Prostate gland (tissue), 2 donors: ENCODE data around the gene ENOX2. TPM values are rescaled to one million over a fixed set of nuclear protein-coding genes. Genes with fewer than 3 reads are reported as not detected.

Experiments
- DNase-seq: peaks from one replicate; pipeline ENCODE4 v3.0.0-alpha.2; 2019; ENCODE audit warnings: low spot score
- H3K27ac ChIP-seq, 2 donors: fragments of 200-600 bp; sonication (generic); 2 replicates each; pipeline ENCODE4 v1.5.1; 2017 to 2019
- H3K27me3 ChIP-seq: fragments of 200-600 bp; sonication (generic); replicated peaks from 2 replicates; pipeline ENCODE4 v1.5.1; 2019; ENCODE audit not compliant: insufficient read depth
- H3K36me3 ChIP-seq, 2 donors: fragments of 200-600 bp; sonication (generic); 1 replicate in 1 of 2; 2 replicates in 1 of 2; pipeline versions ENCODE4 v1.5.1 to v1.8.1; 2017 to 2019
- H3K4me1 ChIP-seq: fragments of 200-600 bp; sonication (generic); replicated peaks from 2 replicates; pipeline ENCODE4 v1.5.1; 2019
- H3K4me3 ChIP-seq, 2 donors: fragments of 200-600 bp; sonication (generic); 2 replicates each; pipeline ENCODE4 v1.5.1; 2017 to 2019
- H3K9me3 ChIP-seq: fragments of 200-600 bp; sonication (generic); 2 replicates; pipeline ENCODE4 v1.5.1; 2017
- CTCF ChIP-seq, 4 experiments: fragments of 200-600 bp in 2 of 4; fragments of 450-650 bp in 2 of 4; sonication (generic) in 2 of 4; IDR thresholded peaks; 1 replicate in 3 of 4; 2 replicates in 1 of 4; pipeline ENCODE4 v1.5.1; 2016 to 2019; ENCODE audit warnings: antibody characterized with exemption in 4 of 4, mild to moderate bottlenecking in 2 of 4, moderate library complexity in 2 of 4
- POLR2A ChIP-seq: fragments of 450-650 bp; IDR thresholded peaks from one replicate; pipeline ENCODE4 v1.6.1; 2016; ENCODE audit warnings: antibody characterized with exemption, mild to moderate bottlenecking
- POLR2AphosphoS5 ChIP-seq: sonication (generic); formaldehyde crosslinking; IDR thresholded peaks from one replicate; pipeline ENCODE4 v1.6.1; 2017; ENCODE audit warnings: antibody characterized with exemption
- WGBS: methylation state at CpG from one replicate; pipeline ENCODE4 v1.1.5; 2018; 5-methylcytosine and 5-hydroxymethylcytosine counted together
- intact Hi-C: fragments of 100-400 bp; cut with DNase I; formaldehyde crosslinking; loops from one replicate; pipeline ENCODE4 v1.14.2; 2022
- total RNA-seq, 2 donors: library from RNA; depleted of rRNA; stranded (reverse); fragments of >200 nt; gene quantifications; one replicate each; pipeline ENCODE4 v1.1.0, GENCODE V29; 2016

ENOX2 gene
- total RNA-seq, 2 donors from 2014 or later, result 21.6 to 27.5 TPM

GRCh38 chrX:130874751-130875150, 28.3 kb downstream of the ENOX2 start:
- whole genome bisulfite sequencing, result 94% methylated on average over 2 of the region's 2 CpGs
- no peaks in the 10 kb centered on the region for H3K9me3 ChIP-seq
- no peak overlapping the region for H3K27ac ChIP-seq
- H3K36me3 ChIP-seq, result no peaks in the 10 kb centered on the region
- no peak overlapping the region for H3K4me3 ChIP-seq
- intact Hi-C loops, result no loop called here
- no peaks in the 10 kb centered on the region for H3K4me1 ChIP-seq
- DNase-seq, result no peak
- TF ChIP-seq POLR2AphosphoS5 (no peak), CTCF (IDR thresholded peaks at IDR 0.05) (no peak), POLR2A (no peak)
- no peaks in the 10 kb centered on the region for H3K27me3 ChIP-seq

GRCh38 chrX:130869239-130869638, 33.8 kb downstream of the ENOX2 start:
- H3K4me1 ChIP-seq, result no peaks in the 10 kb centered on the region
- H3K27ac ChIP-seq, result no peak overlapping the region
- intact Hi-C loops, result no loop called here
- no peak overlapping the region for H3K4me3 ChIP-seq
- no peaks in the 10 kb centered on the region for H3K36me3 ChIP-seq
- 94% methylated on average over 3 of the region's 3 CpGs for WGBS
- DNase-seq, result no peak
- H3K27me3 ChIP-seq, result no peaks in the 10 kb centered on the region
- H3K9me3 ChIP-seq, result no peaks in the 10 kb centered on the region
- TF ChIP-seq POLR2A, result no peak
- TF ChIP-seq POLR2AphosphoS5, result no peak
- TF ChIP-seq CTCF (IDR thresholded peaks at IDR 0.05), result no peak

- intact Hi-C loops, result no loop called here
- TF ChIP-seq POLR2AphosphoS5 (no peak), CTCF (IDR thresholded peaks at IDR 0.05) (no peak), POLR2A (no peak)
- no peak for DNase-seq
- 100% methylated on average over 1 of the region's 1 CpG for WGBS
- no peaks in the 10 kb centered on the region for H3K36me3 ChIP-seq
- no peak overlapping the region for H3K27ac ChIP-seq
- H3K9me3 ChIP-seq, result no peaks in the 10 kb centered on the region
- H3K27me3 ChIP-seq, result no peaks in the 10 kb centered on the region
- no peaks in the 10 kb centered on the region for H3K4me1 ChIP-seq
- H3K4me3 ChIP-seq, result no peak overlapping the region
These were observed 41.5 kb downstream of the ENOX2 start for GRCh38 chrX:130861462-130861861.

- intact Hi-C loops, result no loop called here
- WGBS, result 64% methylated on average over 1 of the region's 1 CpG
- no peak overlapping the region for H3K4me3 ChIP-seq
These were observed 45.8 kb downstream of the ENOX2 start for GRCh38 chrX:130857207-130857606.

More at GRCh38 chrX:130857207-130857606, 45.8 kb downstream of the ENOX2 start:
- no peak for DNase-seq
- Histone ChIP-seq H3K36me3 (no peaks in the 10 kb centered on the region), H3K27ac (no peak overlapping the region), H3K4me1 (no peaks in the 10 kb centered on the region), H3K9me3 (no peaks in the 10 kb centered on the region), H3K27me3 (no peaks in the 10 kb centered on the region)
- TF ChIP-seq CTCF (IDR thresholded peaks at IDR 0.05) (no peak), POLR2A (no peak), POLR2AphosphoS5 (no peak)
